ENCODE measurements around the gene C11orf97. TPM values are rescaled to one million over a fixed set of nuclear protein-coding genes. Genes with fewer than 3 reads are reported as not detected.

C11orf97 gene
- total and polyA plus RNA-seq, 2 donors (not counting 1 experiment from before 2014, with no cell fraction given) = not detected

- H4K20me1 ChIP-seq (ENCODE audit: control insufficient read depth, insufficient read depth, low read length, poor library complexity, severe bottlenecking) = no peaks in the 10 kb centered on the region
- POLR2A ChIA-PET = no interaction called here
- H3K9ac ChIP-seq (ENCODE audit: low read length) = no peak overlapping the region
- no peaks in the 10 kb centered on the region for H3K36me3 ChIP-seq (replicated peaks in 1 of 2; ENCODE audit: control extremely low read depth in 1 of 2, control insufficient read depth in 1 of 2, extremely low read depth in 1 of 2, insufficient read depth in 2 of 2, low read length in 1 of 2)
- Mint-ChIP-seq H3K4me3 (no peak overlapping the region), H3K27ac (no peak overlapping the region), H3K27me3 (peaks cover 4% of the 10 kb centered on the region), H3K4me1 (peaks cover 7% of the 10 kb centered on the region), H3K9me3 (ENCODE audit: insufficient read depth) (no peaks in the 10 kb centered on the region)
- no peak for ATAC-seq (ENCODE audit: low read depth)
- H3K27ac ChIP-seq (ENCODE audit: low read length in 2 of 2) = no peak overlapping the region
- no peak overlapping the region for H2AFZ ChIP-seq (ENCODE audit: insufficient read depth, low read depth, low read length, poor library complexity, severe bottlenecking)
- intact Hi-C loops (cut with micrococcal nuclease) = no loop called here
- TF ChIP-seq EZH2 (IDR thresholded peaks at IDR 0.05; ENCODE audit: borderline replicate concordance, insufficient read depth, low read depth, low read length, poor library complexity, severe bottlenecking) = no peak
- TF ChIP-seq, protein P1, sequence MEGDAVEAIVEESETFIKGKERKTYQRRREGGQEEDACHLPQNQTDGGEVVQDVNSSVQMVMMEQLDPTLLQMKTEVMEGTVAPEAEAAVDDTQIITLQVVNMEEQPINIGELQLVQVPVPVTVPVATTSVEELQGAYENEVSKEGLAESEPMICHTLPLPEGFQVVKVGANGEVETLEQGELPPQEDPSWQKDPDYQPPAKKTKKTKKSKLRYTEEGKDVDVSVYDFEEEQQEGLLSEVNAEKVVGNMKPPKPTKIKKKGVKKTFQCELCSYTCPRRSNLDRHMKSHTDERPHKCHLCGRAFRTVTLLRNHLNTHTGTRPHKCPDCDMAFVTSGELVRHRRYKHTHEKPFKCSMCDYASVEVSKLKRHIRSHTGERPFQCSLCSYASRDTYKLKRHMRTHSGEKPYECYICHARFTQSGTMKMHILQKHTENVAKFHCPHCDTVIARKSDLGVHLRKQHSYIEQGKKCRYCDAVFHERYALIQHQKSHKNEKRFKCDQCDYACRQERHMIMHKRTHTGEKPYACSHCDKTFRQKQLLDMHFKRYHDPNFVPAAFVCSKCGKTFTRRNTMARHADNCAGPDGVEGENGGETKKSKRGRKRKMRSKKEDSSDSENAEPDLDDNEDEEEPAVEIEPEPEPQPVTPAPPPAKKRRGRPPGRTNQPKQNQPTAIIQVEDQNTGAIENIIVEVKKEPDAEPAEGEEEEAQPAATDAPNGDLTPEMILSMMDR (IDR thresholded peaks at IDR 0.05) = no peak
- no peak overlapping the region for H3K4me3 ChIP-seq (ENCODE audit: control extremely low read depth in 1 of 5, extremely low read depth in 1 of 5, insufficient read depth in 1 of 5, low read depth in 2 of 5, low read length in 4 of 5)
- no peak overlapping the region for H3K4me2 ChIP-seq (replicated peaks; ENCODE audit: low read depth, low read length, poor library complexity, severe bottlenecking)
- CTCF ChIA-PET = no interaction called here
- no peak for DNase-seq
- WGBS (ENCODE audit: insufficient coverage) = 100% methylated on average over 1 of the region's 3 CpGs
- H3K27me3 ChIP-seq (replicated peaks in 1 of 4; ENCODE audit: control extremely low read depth in 1 of 4, control insufficient read depth in 3 of 4, insufficient read depth in 4 of 4, low read length in 3 of 4) = no peaks in the 10 kb centered on the region
- no peaks in the 10 kb centered on the region for H3K9me3 ChIP-seq (ENCODE audit: control extremely low read depth in 1 of 3, control insufficient read depth in 2 of 3, insufficient read depth in 1 of 3, low read length in 2 of 3)
- no peaks in the 10 kb centered on the region for H3K4me1 ChIP-seq (ENCODE audit: control insufficient read depth in 2 of 2, insufficient read depth in 2 of 2, low read length in 2 of 2)
- no peaks in the 10 kb centered on the region for H3K79me2 ChIP-seq (ENCODE audit: control insufficient read depth, insufficient read depth, low read length)
Measured at GRCh38 chr11:94577841-94578240, 65.6 kb downstream of the C11orf97 start.

Small RNA genes within 50 kb of the gene (small RNA-seq; reads per million reads assigned to genes)
- not detected for gene MIR548L (ENCODE audit: insufficient read length, low read depth, low replicate concordance)

Other genes starting within 250 kb of the C11orf97 start
- gene IZUMO1R, start 207.9 kb upstream of the C11orf97 start, total RNA-seq = not detected in 2 replicates
- not detected in 2 replicates for gene IZUMO1R, start 207.9 kb upstream of the C11orf97 start, polyA plus RNA-seq
- gene GPR83, start 111.0 kb upstream of the C11orf97 start, total RNA-seq = 0.32 and 0.37 TPM in 2 replicates
- 0.19 and 0.28 TPM in 2 replicates for gene GPR83, start 111.0 kb upstream of the C11orf97 start, polyA plus RNA-seq
- 53.5 and 54.0 TPM in 2 replicates for gene MRE11, start 18.6 kb upstream of the C11orf97 start, total RNA-seq
- gene MRE11, start 18.6 kb upstream of the C11orf97 start, polyA plus RNA-seq = 5.7 and 10.9 TPM in 2 replicates
- gene ANKRD49, start 18.5 kb upstream of the C11orf97 start, total RNA-seq = 51.4 and 52.0 TPM in 2 replicates
- gene ANKRD49, start 18.5 kb upstream of the C11orf97 start, polyA plus RNA-seq = 21.3 and 31.5 TPM in 2 replicates
- 3.7 and 4.4 TPM in 2 replicates for gene FUT4, start 31.5 kb downstream of the C11orf97 start, total RNA-seq
- gene FUT4, start 31.5 kb downstream of the C11orf97 start, polyA plus RNA-seq = 0.89 and 1.2 TPM in 2 replicates
- 0.67 and 1.00 TPM in 2 replicates for gene PIWIL4, start 54.9 kb downstream of the C11orf97 start, total RNA-seq
- 0.94 and 1.4 TPM in 2 replicates for gene PIWIL4, start 54.9 kb downstream of the C11orf97 start, polyA plus RNA-seq